Right renal pelvis (tissue), 4 donors: ENCODE results near the gene ACTA2. TPM values are rescaled to one million over a fixed set of nuclear protein-coding genes. Genes with fewer than 3 reads are reported as not detected.

ENCODE experiments used
- DNase-seq, 4 donors: peaks; one replicate each; pipeline ENCODE4 v3.0.0-alpha.2; 2013; ENCODE audit warnings: low read depth in 4 of 4, low spot score in 3 of 4, missing footprints in 1 of 4
- polyA plus RNA-seq, 4 donors: library from polyadenylated mRNA; unstranded; fragments of 120-200 nt; gene quantifications; one replicate each; pipeline ENCODE4 v1.2.1, GENCODE V29; 2013; ENCODE audit not compliant: insufficient read length in 4 of 4

ACTA2 gene
- polyA plus RNA-seq, 4 donors, result 181 to 218 (median 197) TPM

- no peak for DNase-seq
These were observed 29.8 kb upstream of the ACTA2 start for GRCh38 chr10:88982366-88982765.

GRCh38 chr10:88981435-88981834 is 28.9 kb upstream of the ACTA2 start:
- no peak for DNase-seq

- DNase-seq, result no peak
These were observed 28.2 kb upstream of the ACTA2 start for GRCh38 chr10:88980800-88981199.

GRCh38 chr10:88980247-88980646 is 27.7 kb upstream of the ACTA2 start:
- no peak for DNase-seq

GRCh38 chr10:88979603-88980002 is 27.0 kb upstream of the ACTA2 start:
- no peak for DNase-seq

GRCh38 chr10:88979153-88979562 is 26.6 kb upstream of the ACTA2 start:
- DNase-seq, result no peak

GRCh38 chr10:88978463-88978862 is 25.9 kb upstream of the ACTA2 start:
- DNase-seq, result no peak

GRCh38 chr10:88975377-88975720 is 22.8 kb upstream of the ACTA2 start:
- no peak for DNase-seq

GRCh38 chr10:88974446-88975376 is 22.1 kb upstream of the ACTA2 start:
- DNase-seq, result peak in 1 of 4 donors; percentile 43

GRCh38 chr10:88974012-88974411 is 21.4 kb upstream of the ACTA2 start:
- DNase-seq, result no peak

- DNase-seq, result no peak
These were observed 18.9 kb upstream of the ACTA2 start for GRCh38 chr10:88971221-88972061.

- no peak for DNase-seq
These were observed 15.8 kb upstream of the ACTA2 start for GRCh38 chr10:88968391-88968790.

- no peak for DNase-seq
These were observed 14.2 kb upstream of the ACTA2 start for GRCh38 chr10:88966797-88967196.

- no peak for DNase-seq
These were observed 12.4 kb upstream of the ACTA2 start for GRCh38 chr10:88964869-88965415.

- DNase-seq, result no peak
These were observed 11.8 kb upstream of the ACTA2 start for GRCh38 chr10:88964360-88964759.

- no peak for DNase-seq
These were observed 10.7 kb upstream of the ACTA2 start for GRCh38 chr10:88963318-88963717.

- DNase-seq, result no peak
These were observed 9.8 kb upstream of the ACTA2 start for GRCh38 chr10:88962336-88962735.

GRCh38 chr10:88961266-88961665 is 8.7 kb upstream of the ACTA2 start:
- no peak for DNase-seq

- no peak for DNase-seq
These were observed 8.2 kb upstream of the ACTA2 start for GRCh38 chr10:88960802-88961201.

- no peak for DNase-seq
These were observed 6.1 kb upstream of the ACTA2 start for GRCh38 chr10:88958721-88959120.

- DNase-seq, result no peak
These were observed 4.8 kb upstream of the ACTA2 start for GRCh38 chr10:88957381-88957780.
